ENCODE measurements around the gene MAP3K14. TPM values are rescaled to one million over a fixed set of nuclear protein-coding genes. Genes with fewer than 3 reads are reported as not detected.

MAP3K14 gene
- total RNA-seq, 1 donor from 2014 or later: 9.9 TPM

DNA sequence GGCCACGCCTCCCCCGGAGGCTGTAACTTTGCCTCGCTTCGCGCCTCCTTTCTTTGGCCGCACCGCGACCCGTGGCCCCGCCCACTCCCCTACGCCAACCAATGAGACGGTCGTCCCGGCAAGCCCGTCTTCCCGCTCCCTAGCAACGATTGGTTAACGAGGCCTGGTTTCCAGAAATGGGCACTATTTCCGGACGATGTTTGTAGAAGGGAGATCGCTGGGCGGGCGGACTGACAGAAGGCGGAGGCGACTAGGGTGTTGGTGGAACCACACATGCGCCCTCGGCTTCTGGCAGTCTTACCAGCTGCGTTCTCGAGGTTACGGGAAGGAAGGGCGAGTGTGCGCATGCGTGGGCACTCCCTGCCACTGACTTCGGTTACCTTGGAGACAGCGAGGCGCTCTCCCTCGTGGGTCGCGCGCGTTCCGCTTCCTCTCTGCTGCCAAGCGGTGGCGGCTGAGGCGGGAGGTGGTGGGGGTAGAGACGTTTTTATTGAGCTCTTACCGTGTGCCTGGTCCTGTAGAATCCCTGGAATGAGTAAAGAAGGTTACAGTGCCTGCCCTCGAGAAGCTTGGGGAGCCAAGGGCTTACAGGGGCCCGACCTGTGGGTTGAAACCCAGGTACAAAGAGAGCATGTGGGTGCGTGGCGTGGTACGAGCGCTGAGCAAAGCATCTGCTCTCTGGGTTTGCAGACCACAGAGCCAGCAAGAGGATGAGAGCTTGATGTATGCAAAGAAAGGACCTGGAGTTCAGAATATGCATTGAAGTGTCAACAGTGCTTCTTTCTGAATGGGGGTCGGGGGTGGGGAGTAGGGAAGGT is 500 bp upstream of the MAP3K14 start:
- peak; percentile 100 for DNase-seq (ENCODE audit: low read depth)

GRCh38 chr17:45315648-45316433 is 979 bp downstream of the MAP3K14 start:
- no peak for DNase-seq (ENCODE audit: low read depth)

GRCh38 chr17:45314741-45315647 is 1.8 kb downstream of the MAP3K14 start:
- DNase-seq (ENCODE audit: low read depth): no peak

GRCh38 chr17:45313996-45314740 is 2.7 kb downstream of the MAP3K14 start:
- peak; percentile 63 for DNase-seq (ENCODE audit: low read depth)

DNA sequence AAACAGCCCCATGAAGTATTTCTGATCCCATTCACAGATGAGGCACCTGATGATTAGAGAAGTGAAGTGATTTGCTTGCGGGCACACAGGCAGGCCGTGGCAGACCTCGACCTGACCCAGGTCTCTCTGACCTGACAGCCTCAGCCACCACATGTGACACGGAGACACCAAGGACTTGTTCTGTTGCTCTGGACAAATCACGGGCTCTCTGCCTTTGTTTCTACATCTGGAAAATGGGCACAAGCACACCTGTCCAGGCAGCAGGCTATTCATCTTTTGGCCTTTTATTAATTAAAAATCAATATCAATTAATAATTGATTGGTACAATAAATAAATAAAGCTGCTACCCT is 3.4 kb downstream of the MAP3K14 start:
- no peak for DNase-seq (ENCODE audit: low read depth)

- DNase-seq (ENCODE audit: low read depth): no peak
Observed at GRCh38 chr17:45312477-45313420, 4.1 kb downstream of the MAP3K14 start.

DNA sequence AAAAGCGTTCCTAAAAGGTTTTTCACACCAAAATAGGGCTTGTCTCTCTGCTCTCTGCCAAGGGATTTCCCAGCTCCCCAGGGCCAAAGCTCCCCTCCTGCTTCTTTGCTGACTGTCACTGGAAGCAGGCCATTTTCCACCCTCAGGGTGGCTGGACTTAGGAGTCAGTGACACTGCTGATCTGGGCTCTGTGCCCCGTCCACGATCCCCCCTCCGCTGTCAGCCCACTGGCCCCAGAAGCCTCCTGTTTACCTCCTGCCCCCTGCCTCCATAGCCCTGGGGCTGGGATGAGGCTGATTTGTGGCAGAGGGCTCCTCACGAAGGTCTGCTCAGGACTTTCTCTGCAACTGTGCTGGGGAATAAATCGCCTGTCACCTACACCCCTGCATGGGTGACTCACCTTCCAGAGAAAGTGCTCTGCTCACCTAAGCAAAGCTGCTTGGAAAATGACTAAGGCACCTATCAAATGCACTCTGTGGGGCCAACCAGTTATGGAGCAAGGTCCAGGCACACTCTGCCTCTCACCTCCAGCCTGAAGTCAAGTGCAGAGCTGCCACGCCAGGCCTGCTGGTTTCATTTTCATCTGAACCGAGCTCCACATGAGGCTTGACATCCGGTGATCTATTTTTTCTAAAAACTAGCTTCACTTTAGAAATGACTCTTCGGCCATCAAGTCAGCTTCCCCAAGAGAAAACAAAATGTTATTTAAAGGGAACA is 4.9 kb downstream of the MAP3K14 start:
- peak; percentile 97 for DNase-seq (ENCODE audit: low read depth)

- no peak for DNase-seq (ENCODE audit: low read depth)
Observed at GRCh38 chr17:45311401-45311759, 5.4 kb downstream of the MAP3K14 start.

GRCh38 chr17:45310380-45311324 is 6.2 kb downstream of the MAP3K14 start:
- no peak for DNase-seq (ENCODE audit: low read depth)

GRCh38 chr17:45309400-45309799 is 7.4 kb downstream of the MAP3K14 start:
- DNase-seq (ENCODE audit: low read depth): no peak

- no peak for DNase-seq (ENCODE audit: low read depth)
Observed at GRCh38 chr17:45308840-45309239, 8.0 kb downstream of the MAP3K14 start.

DNA sequence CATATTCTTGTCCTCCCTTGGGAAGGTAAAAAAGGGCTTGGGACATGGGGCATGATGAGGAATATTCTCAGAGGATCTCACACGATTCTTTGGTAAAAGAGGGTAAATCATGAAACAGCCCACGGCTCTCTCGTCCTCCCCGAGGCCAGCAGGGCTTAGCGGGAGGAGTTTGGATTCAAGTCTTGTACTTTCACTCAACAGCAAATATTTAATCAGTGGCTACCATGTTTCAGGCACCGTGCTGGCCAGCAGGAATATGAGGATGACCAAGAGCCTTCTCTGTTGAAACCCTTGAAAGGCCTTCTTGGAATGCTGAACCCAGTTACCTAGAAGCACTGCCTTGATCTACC is 8.8 kb downstream of the MAP3K14 start:
- DNase-seq (ENCODE audit: low read depth): no peak

- peak; percentile 92 for DNase-seq (ENCODE audit: low read depth)
Observed at GRCh38 chr17:45307290-45308015, 9.4 kb downstream of the MAP3K14 start.

DNA sequence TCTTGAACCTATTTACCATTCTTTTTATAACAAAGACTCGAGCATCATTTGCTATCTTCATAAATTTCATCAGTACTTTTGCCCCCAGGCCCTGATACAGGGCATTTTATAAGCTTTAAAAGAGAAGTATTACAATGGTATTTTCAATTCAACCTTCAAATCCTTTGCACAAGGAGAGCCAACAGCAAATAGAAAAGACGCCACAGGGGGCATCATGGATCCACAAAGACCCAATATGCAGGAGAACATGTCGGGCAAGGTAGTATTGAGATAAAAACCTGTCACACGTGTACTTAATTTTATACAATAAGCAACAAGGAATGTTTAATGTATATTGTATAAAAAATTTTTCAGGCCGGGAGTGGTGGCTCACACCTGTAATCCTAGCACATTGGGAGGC is 10.2 kb downstream of the MAP3K14 start:
- DNase-seq (ENCODE audit: low read depth): no peak

DNA sequence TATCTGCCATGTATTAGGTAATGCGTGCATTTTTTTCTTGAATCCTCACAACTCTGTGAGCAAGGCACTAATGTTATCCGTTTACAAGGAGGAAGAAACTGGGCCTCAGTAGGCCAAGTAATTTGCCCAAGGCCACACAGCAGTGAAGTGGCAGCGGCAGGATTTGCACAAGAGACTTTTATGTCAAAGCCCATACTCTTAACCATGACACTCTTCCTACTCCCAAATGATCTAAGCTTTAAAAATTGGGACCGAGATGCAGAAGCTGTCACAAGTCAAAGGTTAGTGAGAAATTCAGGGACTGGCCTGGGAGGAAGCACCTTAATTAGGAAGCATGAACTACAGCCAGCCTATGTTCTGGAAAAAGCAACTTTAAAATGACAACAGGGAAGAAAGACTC is 10.7 kb downstream of the MAP3K14 start:
- no peak for DNase-seq (ENCODE audit: low read depth)

DNA sequence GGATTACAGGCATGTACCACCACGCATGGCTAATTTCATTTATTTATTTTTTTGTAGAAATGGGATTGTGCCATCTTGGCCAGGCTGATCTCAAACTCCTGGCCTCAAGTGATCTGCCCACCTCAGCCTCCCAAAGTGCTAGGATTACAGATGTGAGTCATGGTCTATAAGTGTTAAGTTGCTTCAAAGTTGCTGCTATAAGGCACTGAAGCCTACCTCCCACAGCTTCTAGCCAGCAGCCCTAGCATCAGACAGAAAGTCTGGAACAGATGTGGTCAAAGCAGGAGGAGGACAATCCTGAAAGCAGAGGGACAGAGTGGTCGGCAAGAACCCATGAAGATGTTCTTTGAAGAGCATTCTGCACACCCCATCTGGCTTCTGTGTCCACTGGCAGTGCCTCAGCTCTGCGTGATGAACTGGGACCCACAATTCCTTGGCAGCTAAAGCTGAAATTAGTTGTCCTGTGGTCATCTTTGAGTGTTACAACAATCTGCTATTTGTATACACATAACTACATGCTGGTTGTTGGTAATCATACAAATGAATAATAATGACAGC is 11.2 kb downstream of the MAP3K14 start:
- DNase-seq (ENCODE audit: low read depth): no peak

DNA sequence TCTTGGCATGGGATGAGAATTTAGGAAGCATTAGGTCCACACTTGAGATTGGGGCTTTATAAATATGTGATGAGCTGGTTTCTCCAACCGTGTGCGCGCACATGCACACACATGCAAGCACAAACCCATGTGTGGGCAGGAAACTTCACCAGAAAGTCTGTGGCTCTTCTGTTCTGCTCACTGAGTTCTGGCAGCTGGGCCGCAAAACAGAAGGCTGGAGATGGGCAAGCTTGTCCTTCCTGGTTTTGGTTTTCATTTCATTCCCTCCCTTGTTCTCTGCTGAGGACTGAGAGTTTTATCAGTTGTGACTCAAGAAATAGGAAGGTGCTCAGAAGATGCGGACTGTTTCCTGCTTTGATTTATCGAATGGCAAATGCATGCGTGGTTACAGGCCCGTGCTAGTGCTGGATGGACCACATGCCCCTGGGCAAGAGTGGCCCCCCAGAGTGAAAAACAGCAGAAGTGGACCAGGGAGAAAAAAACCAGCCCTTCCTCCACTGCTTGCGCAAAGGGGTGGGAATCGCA is 14.1 kb downstream of the MAP3K14 start:
- no peak for DNase-seq (ENCODE audit: low read depth)

All from renal cortical epithelial cell (primary cell).